GM04504 (cell line): Measurements from ENCODE around the gene LY86.

ENCODE experiments used
- DNase-seq: peaks from one replicate; pipeline ENCODE4 v3.0.0-alpha.2; 2012; ENCODE audit warnings: low read depth

LY86 gene

GRCh38 chr6:6682225-6682624, 93.7 kb downstream of the LY86 start:
- DNase-seq = no peak

GRCh38 chr6:6683969-6684833, 95.7 kb downstream of the LY86 start:
- DNase-seq = no peak

DNA sequence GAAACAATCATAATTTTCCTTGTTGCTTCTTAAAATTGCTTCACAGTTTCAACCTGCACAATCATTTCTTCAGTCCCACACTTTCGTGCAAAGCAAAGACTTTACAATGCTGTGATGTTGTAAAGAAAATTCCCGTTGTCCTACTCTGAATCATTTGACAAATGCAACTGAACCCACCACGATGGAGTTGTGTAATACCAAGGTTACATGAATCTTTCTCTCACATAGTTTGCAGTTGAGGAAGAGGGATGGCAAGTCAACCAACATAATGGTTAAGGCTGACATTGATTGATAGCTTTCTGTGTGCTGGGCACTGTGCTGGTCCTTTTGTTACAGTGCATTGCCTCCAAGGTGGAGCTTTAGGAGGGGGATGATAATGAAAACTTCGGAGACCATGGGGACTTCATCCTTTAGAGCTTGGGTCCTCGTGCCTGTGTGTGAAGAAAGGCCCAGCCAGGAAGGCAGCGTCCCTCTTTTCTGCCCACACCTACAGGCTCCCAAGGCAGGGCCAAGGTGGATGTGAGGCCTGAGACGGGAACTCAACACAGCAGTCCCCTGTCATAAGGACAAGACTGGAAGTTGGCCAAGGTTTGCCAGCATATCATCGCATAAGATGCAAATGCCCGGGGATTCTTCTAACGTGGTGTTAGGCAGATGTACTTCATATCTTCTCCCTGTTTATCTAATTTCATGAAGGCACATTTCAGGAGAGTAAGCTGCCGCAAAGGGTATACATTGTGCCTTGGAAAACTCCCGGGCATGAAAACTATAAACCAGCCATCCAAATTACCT, 96.9 kb downstream of the LY86 start:
- DNase-seq = no peak

DNA sequence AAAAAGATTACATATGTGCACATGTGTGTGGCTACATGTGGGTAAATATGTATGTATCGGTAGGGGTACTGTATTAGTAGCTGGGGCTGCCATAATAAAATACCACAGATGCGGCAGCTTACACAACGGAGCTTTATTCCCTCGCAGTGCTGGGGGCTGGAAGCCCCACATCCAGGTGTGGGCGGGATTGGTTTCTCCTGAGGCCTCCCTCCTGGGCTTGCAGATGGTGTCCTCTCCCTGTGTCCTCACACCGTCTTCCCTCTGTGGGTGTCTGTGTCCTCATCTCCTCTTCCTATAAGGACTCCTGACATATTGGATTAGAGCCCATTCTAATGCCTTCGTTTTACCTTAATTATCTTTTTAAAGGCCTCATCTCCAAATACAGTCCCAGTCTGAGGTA, 97.7 kb downstream of the LY86 start:
- no peak for DNase-seq

GRCh38 chr6:6686748-6687601, 98.5 kb downstream of the LY86 start:
- no peak for DNase-seq

GRCh38 chr6:6688283-6688682, 99.8 kb downstream of the LY86 start:
- DNase-seq = no peak

- DNase-seq = no peak
Observed at GRCh38 chr6:6688951-6689350, 100.4 kb downstream of the LY86 start.

GRCh38 chr6:6689400-6690143, 101.1 kb downstream of the LY86 start:
- DNase-seq = no peak

- no peak for DNase-seq
Observed at GRCh38 chr6:6690144-6690483, 101.6 kb downstream of the LY86 start.

GRCh38 chr6:6694368-6694780, 105.9 kb downstream of the LY86 start:
- DNase-seq = no peak

GRCh38 chr6:6694825-6695624, 106.5 kb downstream of the LY86 start:
- no peak for DNase-seq

DNA sequence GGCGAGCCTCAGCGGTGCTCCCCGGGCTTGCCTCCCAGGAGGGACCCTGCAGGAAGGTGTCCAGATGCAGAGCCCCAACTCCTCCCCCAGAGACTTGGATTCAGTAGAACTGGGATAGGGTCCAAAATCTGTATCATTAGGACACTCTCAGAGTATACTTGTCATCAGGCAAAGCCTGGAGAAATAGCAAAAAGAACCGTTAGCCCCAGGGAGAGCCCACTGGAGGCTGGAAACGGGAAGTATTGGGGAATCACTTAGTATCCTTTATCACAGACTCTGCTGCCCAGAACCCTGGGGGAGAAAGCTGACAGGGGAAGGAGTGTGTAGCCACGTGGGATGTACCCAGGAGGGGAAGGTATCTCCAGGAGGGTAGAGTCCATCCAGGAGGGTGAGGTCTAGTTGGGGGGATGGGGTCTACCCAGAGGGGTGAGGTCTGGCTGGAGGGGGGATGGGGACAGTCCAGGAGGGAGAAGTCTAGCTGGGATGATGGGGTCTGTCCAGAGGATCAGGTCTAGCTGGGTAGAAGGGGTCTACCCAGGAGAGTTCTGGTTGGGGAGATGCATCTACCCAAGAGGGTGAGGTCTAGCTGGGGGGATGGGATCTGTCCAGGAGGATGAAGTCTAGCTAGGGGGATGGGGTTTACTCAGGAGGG, 107.2 kb downstream of the LY86 start:
- no peak for DNase-seq

DNA sequence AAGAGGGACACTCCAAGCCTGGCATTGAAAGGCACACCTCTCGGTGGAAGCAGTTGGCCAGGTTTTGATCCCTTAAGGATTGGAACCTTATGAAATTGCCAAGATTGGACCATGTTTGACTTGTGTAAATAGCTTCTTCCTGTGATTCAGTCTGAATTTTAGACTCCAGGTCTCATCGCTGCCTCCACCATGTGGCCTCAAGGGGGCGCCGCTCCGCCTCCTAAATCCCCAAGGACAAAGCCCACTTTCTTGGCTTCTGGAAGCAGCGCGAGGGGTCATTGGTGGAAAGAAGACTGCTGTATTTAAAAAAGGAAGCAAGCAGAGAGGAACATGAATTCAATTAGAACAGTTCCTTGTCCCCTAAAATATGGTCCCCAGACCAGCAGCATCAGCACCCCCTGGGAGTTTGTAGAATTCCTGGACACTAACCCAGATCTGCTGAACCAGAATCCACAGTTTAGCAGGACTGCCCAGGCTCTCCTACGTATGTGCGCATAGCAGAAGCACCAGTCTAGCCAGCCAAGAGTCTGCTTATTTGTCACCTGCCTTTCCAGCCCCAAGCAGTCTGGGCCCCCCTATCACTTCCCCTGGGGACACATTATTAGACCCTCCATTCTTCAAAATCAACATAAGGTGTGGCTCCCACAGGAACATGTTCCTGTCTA, 108.5 kb downstream of the LY86 start:
- DNase-seq = no peak

DNA sequence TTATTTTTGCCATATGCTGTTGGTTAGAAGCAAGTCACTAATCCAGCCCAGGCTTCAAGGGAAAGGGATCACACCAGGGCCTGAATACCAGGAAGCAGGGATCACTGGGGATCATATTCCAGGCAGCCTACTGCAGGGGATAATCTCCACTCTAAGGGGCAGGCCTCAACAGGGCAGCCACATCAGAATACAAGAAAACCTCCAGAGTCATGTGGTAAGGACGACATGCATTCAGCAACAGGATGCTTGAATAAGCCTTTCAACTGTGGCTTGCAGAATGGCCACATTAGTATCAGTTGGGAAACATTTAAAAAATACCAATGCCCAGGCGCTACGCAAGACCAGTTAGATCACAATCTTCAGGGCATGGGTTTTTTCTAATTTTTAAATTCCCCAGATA, 109.1 kb downstream of the LY86 start:
- DNase-seq = no peak

DNA sequence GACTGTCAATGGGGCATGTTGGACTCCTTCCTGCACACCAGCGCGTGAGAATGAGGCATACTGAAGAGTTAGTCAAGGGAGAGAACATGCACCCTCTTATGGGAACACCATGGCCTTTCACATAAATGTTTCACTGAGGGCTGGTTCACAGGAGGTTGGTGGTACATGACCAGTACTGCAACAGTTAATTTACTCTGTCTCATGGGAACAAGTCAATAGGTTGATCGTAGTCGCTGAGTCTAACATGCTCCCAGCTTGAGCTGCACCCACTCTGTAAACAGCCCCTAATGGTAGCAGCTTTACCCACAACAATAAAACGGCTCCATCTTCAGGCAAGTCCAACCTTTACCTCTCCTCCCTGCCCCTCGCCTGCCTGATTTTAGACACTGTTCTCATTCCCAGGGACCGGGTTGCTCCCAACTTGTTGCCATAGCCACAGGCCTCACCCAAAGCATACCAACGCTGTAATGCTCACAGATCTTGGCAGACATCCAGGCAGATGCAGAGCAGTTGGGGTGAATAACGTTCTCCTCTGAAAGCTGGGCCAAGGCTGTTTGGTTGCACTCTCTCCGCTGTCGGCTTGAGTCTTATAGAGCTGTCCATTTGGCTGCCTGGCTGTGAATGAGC, 111.3 kb downstream of the LY86 start:
- DNase-seq = peak; percentile 95

GRCh38 chr6:6700407-6701270, 112.1 kb downstream of the LY86 start:
- no peak for DNase-seq

GRCh38 chr6:6701864-6702263, 113.3 kb downstream of the LY86 start:
- DNase-seq = no peak

DNA sequence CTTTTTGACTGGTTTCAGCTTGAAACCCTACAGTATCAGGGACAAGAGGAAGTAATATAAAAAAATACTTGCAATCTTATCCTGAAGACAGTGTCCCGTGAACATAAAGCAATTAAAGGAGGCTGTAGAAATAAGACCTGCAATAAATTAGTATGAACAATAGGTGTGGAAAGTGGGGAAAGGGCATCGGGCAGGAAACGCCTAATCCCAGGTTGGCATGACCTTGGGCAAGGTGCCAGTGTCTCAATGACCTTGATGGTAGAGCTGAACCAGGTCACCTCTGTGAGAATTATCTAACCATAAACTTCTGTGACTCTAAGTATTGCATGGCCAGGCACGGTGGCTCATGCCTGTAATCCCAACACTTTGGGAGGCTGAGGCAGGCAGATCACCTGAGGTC, 115.2 kb downstream of the LY86 start:
- DNase-seq = no peak
